HEK293 (cell line): ENCODE measurements around the gene WDR18.

ENCODE experiments used
- BCL11B ChIP-seq: fragments of 450-650 bp; formaldehyde crosslinking; IDR thresholded peaks from 2 replicates; pipeline ENCODE4 v1.5.1; 2016; ENCODE audit warnings: low read depth, missing biosample characterization, missing genetic modification characterization
- GLIS2 ChIP-seq: fragments of 450-650 bp; formaldehyde crosslinking; IDR thresholded peaks from 2 replicates; pipeline ENCODE4 v1.5.1; 2016; ENCODE audit warnings: missing biosample characterization, missing genetic modification characterization
- IKZF3 ChIP-seq: fragments of 450-650 bp; IDR thresholded peaks from 2 replicates; pipeline ENCODE4 v1.5.0; 2018; ENCODE audit warnings: missing biosample characterization, mild to moderate bottlenecking, missing genetic modification characterization, moderate library complexity
- KLF1 ChIP-seq: fragments of 450-650 bp; formaldehyde crosslinking; IDR thresholded peaks from 2 replicates; pipeline ENCODE4 v1.5.1; 2016; ENCODE audit warnings: missing biosample characterization, missing genetic modification characterization
- KLF16 ChIP-seq: fragments of 450-650 bp; formaldehyde crosslinking; IDR thresholded peaks from 2 replicates; pipeline ENCODE4 v1.5.1; 2017; ENCODE audit warnings: missing biosample characterization, missing genetic modification characterization
- PATZ1 ChIP-seq: fragments of 450-650 bp; formaldehyde crosslinking; IDR thresholded peaks from 2 replicates; pipeline ENCODE4 v1.5.1; 2016; ENCODE audit warnings: missing biosample characterization, missing genetic modification characterization
- PRDM10 ChIP-seq: fragments of 450-650 bp; formaldehyde crosslinking; IDR thresholded peaks from 2 replicates; pipeline ENCODE4 v1.5.1; 2016; ENCODE audit warnings: missing biosample characterization, missing genetic modification characterization
- RBAK ChIP-seq: fragments of 450-650 bp; formaldehyde crosslinking; IDR thresholded peaks from 2 replicates; pipeline ENCODE4 v1.5.1; 2016; ENCODE audit warnings: missing biosample characterization, missing genetic modification characterization
- SP2 ChIP-seq: fragments of 450-650 bp; formaldehyde crosslinking; IDR thresholded peaks from 2 replicates; pipeline ENCODE4 v1.5.1; 2016; ENCODE audit warnings: missing biosample characterization, missing genetic modification characterization
- SP7 ChIP-seq: fragments of 450-650 bp; formaldehyde crosslinking; IDR thresholded peaks from 2 replicates; pipeline ENCODE4 v1.5.1; 2016; ENCODE audit warnings: missing biosample characterization, missing genetic modification characterization
- TCF7L2 ChIP-seq: IDR thresholded peaks from 2 replicates; pipeline ENCODE4 v1.6.1; 2011; ENCODE audit warnings: low read depth, mild to moderate bottlenecking, inconsistent platforms, low read length, moderate library complexity, borderline replicate concordance
- WT1 ChIP-seq: fragments of 450-650 bp; formaldehyde crosslinking; IDR thresholded peaks from 2 replicates; pipeline ENCODE4 v1.5.1; 2016; ENCODE audit warnings: missing biosample characterization, missing genetic modification characterization
- ZBTB26 ChIP-seq: fragments of 450-650 bp; formaldehyde crosslinking; optimal IDR thresholded peaks from 2 replicates; pipeline ENCODE3; 2016; ENCODE audit warnings: missing biosample characterization, mild to moderate bottlenecking, missing genetic modification characterization
- ZBTB48 ChIP-seq: fragments of 450-650 bp; formaldehyde crosslinking; IDR thresholded peaks from 2 replicates; pipeline ENCODE4 v1.5.1; 2016; ENCODE audit warnings: missing biosample characterization, missing genetic modification characterization
- ZBTB6 ChIP-seq: fragments of 450-650 bp; formaldehyde crosslinking; IDR thresholded peaks from 2 replicates; pipeline ENCODE4 v1.5.1; 2017; ENCODE audit warnings: missing biosample characterization, missing genetic modification characterization
- ZBTB7A ChIP-seq: fragments of 450-650 bp; formaldehyde crosslinking; IDR thresholded peaks from 2 replicates; pipeline ENCODE4 v1.5.1; 2016; ENCODE audit warnings: low read depth, missing biosample characterization, missing genetic modification characterization
- ZBTB8A ChIP-seq: fragments of 450-650 bp; formaldehyde crosslinking; IDR thresholded peaks from 2 replicates; pipeline ENCODE4 v1.5.1; 2016; ENCODE audit warnings: missing biosample characterization, missing genetic modification characterization
- ZEB2 ChIP-seq: fragments of 450-650 bp; formaldehyde crosslinking; IDR thresholded peaks from 2 replicates; pipeline ENCODE4 v1.5.1; 2016; ENCODE audit warnings: missing biosample characterization, missing genetic modification characterization
- ZFP69B ChIP-seq: fragments of 450-650 bp; formaldehyde crosslinking; IDR thresholded peaks from 2 replicates; pipeline ENCODE4 v1.5.1; 2016; ENCODE audit warnings: missing biosample characterization, missing genetic modification characterization
- ZNF16 ChIP-seq: fragments of 450-650 bp; formaldehyde crosslinking; IDR thresholded peaks from 2 replicates; pipeline ENCODE4 v1.5.1; 2016; ENCODE audit warnings: low read depth, missing biosample characterization, missing genetic modification characterization
- ZNF169 ChIP-seq: fragments of 450-650 bp; formaldehyde crosslinking; IDR thresholded peaks from 2 replicates; pipeline ENCODE4 v1.5.1; 2016; ENCODE audit warnings: missing biosample characterization, missing genetic modification characterization
- ZNF18 ChIP-seq: fragments of 450-650 bp; formaldehyde crosslinking; IDR thresholded peaks from 2 replicates; pipeline ENCODE4 v1.5.1; 2016; ENCODE audit warnings: missing biosample characterization, missing genetic modification characterization
- ZNF341 ChIP-seq: fragments of 450-650 bp; formaldehyde crosslinking; IDR thresholded peaks from 2 replicates; pipeline ENCODE4; 2016; ENCODE audit warnings: low read depth, missing biosample characterization, missing genetic modification characterization
- ZNF398 ChIP-seq: fragments of 450-650 bp; formaldehyde crosslinking; IDR thresholded peaks from 2 replicates; pipeline ENCODE4 v1.5.1; 2017; ENCODE audit warnings: missing biosample characterization, missing genetic modification characterization
- ZNF416 ChIP-seq: fragments of 450-650 bp; formaldehyde crosslinking; IDR thresholded peaks from 2 replicates; pipeline ENCODE4 v1.5.1; 2016; ENCODE audit warnings: missing biosample characterization, missing genetic modification characterization
- ZNF747 ChIP-seq: fragments of 450-650 bp; formaldehyde crosslinking; IDR thresholded peaks from 2 replicates; pipeline ENCODE4 v1.5.1; 2016; ENCODE audit warnings: missing biosample characterization, missing genetic modification characterization
- ZNF768 ChIP-seq: fragments of 450-650 bp; formaldehyde crosslinking; IDR thresholded peaks from 2 replicates; pipeline ENCODE4 v1.5.1; 2018; ENCODE audit warnings: missing biosample characterization, mild to moderate bottlenecking, missing genetic modification characterization
- ZNF792 ChIP-seq: fragments of 450-650 bp; formaldehyde crosslinking; IDR thresholded peaks from 2 replicates; pipeline ENCODE4 v1.5.1; 2016; ENCODE audit warnings: missing biosample characterization, missing genetic modification characterization

The WDR18 gene

GRCh38 chr19:1028062-1028926, 44.1 kb downstream of the WDR18 start (continued):
- TF ChIP-seq ZBTB6 (tag by site-specific recombination), result no peak
- 0 out of 2 replicates have a peak, but pooled peaks have one; percentile 21 for TF ChIP-seq ZNF398 (tag by site-specific recombination)
- TF ChIP-seq ZNF16 (tag by site-specific recombination), result no peak
- peak; percentile 5; the same call in 1 of the 2 replicates for TF ChIP-seq ZBTB8A
- peak; percentile 100 for TF ChIP-seq ZNF341 (tag by site-specific recombination)
- peak; percentile 92 for TF ChIP-seq ZNF768
- peak; percentile 78 for TF ChIP-seq KLF1 (tag by site-specific recombination)
- no peak for TF ChIP-seq ZNF747 (tag by site-specific recombination)
- peak; percentile 72 for TF ChIP-seq PRDM10
- TF ChIP-seq ZEB2 (tag by site-specific recombination), result peak; percentile 88
- TF ChIP-seq PATZ1 (tag by site-specific recombination), result peak; percentile 50
- TF ChIP-seq IKZF3, result peak; percentile 83
- TF ChIP-seq SP2 (tag by site-specific recombination), result peak; percentile 71
- TF ChIP-seq ZNF416 (tag by site-specific recombination), result no peak
- TF ChIP-seq TCF7L2, result 0 out of 2 replicates have a peak, but pooled peaks have one; percentile 43
- TF ChIP-seq RBAK, result no peak
- TF ChIP-seq GLIS2, result peak; percentile 93
- TF ChIP-seq SP7 (tag by site-specific recombination), result peak; percentile 72
- TF ChIP-seq WT1, result 0 out of 2 replicates have a peak, but pooled peaks have one; percentile 20
- 0 out of 2 replicates have a peak, but pooled peaks have one; percentile 55 for TF ChIP-seq ZFP69B (tag by site-specific recombination)
- TF ChIP-seq ZNF18 (tag by site-specific recombination), result peak; percentile 49; the same call in 1 of the 2 replicates
- peak; percentile 52 for TF ChIP-seq ZBTB26 (tag by site-specific recombination)
- TF ChIP-seq ZBTB7A (tag by site-specific recombination), result 0 out of 2 replicates have a peak, but pooled peaks have one; percentile 51
- 0 out of 2 replicates have a peak, but pooled peaks have one; percentile 41 for TF ChIP-seq ZBTB48
- TF ChIP-seq KLF16 (tag by site-specific recombination), result 0 out of 2 replicates have a peak, but pooled peaks have one; percentile 59
- TF ChIP-seq BCL11B (tag by site-specific recombination), result 0 out of 2 replicates have a peak, but pooled peaks have one; percentile 24
- TF ChIP-seq ZNF792 (tag by site-specific recombination), result no peak
- no peak for TF ChIP-seq ZNF169 (tag by site-specific recombination)
